Panc1 (cell line): ENCODE data around the gene ZNF521. TPM values are rescaled to one million over a fixed set of nuclear protein-coding genes. Genes with fewer than 3 reads are reported as not detected.

ENCODE experiments used
- ATAC-seq: fragments of 200-7000 bp; cut with Tn5 transposase; 2 replicates; pipeline ENCODE4 v1.9.1; 2020; ENCODE audit warnings: mild to moderate bottlenecking, moderate library complexity
- BruUV-seq: library from RNA; stranded (reverse); fragments of 400-500 nt; replicated peaks from 2 replicates; lab custom pipeline; 2021; lab: Mats Ljungman, UMichigan
- CTCF ChIA-PET: fragments of 300-600 bp; sonication (Branson Sonifier 250); formaldehyde crosslinking; loops from one replicate; lab custom pipeline; 2022; ENCODE audit warnings: antibody characterized with exemption; lab: Charles Lee
- POLR2A ChIA-PET: fragments of 300-600 bp; sonication (Branson Sonifier 250); formaldehyde crosslinking; loops from one replicate; lab custom pipeline; 2022; ENCODE audit warnings: antibody characterized with exemption; lab: Charles Lee
- DNase-seq: peaks from one replicate; pipeline ENCODE4 v3.0.0-alpha.2; 2010; ENCODE audit warnings: low read depth, low spot score
- H3K27ac ChIP-seq: 2 replicates; pipeline ENCODE4 v1.5.1; 2011; ENCODE audit warnings: mild to moderate bottlenecking, low read length, inconsistent platforms
- H3K27me3 ChIP-seq: fragments of 200-500 bp; sonication (Bioruptor generic); 2 replicates; pipeline ENCODE4 v1.6.0; 2014; ENCODE audit warnings: low read length, inconsistent platforms; ENCODE audit not compliant: control insufficient read depth, insufficient read depth
- H3K36me3 ChIP-seq: fragments of 200-500 bp; sonication (Bioruptor generic); 2 replicates; pipeline ENCODE4 v1.5.1; 2014; ENCODE audit warnings: inconsistent platforms, mild to moderate bottlenecking, low read length, moderate library complexity; ENCODE audit not compliant: control insufficient read depth, insufficient read depth
- H3K4me1 ChIP-seq: 2 replicates; pipeline ENCODE4 v1.5.1; 2011; ENCODE audit warnings: inconsistent platforms, mild to moderate bottlenecking, low read length, moderate library complexity; ENCODE audit not compliant: control insufficient read depth, insufficient read depth
- H3K4me3 ChIP-seq, 2 experiments: 2 replicates each; pipeline ENCODE4 v1.5.1; 2011 to 2012; ENCODE audit warnings: low read depth in 2 of 2, low read length in 2 of 2, mild to moderate bottlenecking in 2 of 2, inconsistent platforms in 1 of 2, moderate library complexity in 1 of 2
- H3K9me3 ChIP-seq: fragments of 200-500 bp; sonication (Bioruptor generic); 2 replicates; pipeline ENCODE4 v1.5.1; 2014; ENCODE audit warnings: low read depth, mild to moderate bottlenecking, inconsistent platforms, low read length, moderate library complexity; ENCODE audit not compliant: control insufficient read depth, insufficient read depth
- POLR2AphosphoS5 ChIP-seq: IDR thresholded peaks from 2 replicates; pipeline ENCODE4 v1.6.1; 2012; ENCODE audit warnings: mild to moderate bottlenecking, low read depth, low read length, moderate library complexity
- SIN3A ChIP-seq: IDR thresholded peaks from 2 replicates; pipeline ENCODE4 v1.6.1; 2012; ENCODE audit warnings: low read depth, mild to moderate bottlenecking, low read length, moderate library complexity, borderline replicate concordance; ENCODE audit not compliant: insufficient read depth
- TCF7L2 ChIP-seq: IDR thresholded peaks from 2 replicates; pipeline ENCODE4 v1.6.1; 2011; ENCODE audit warnings: mild to moderate bottlenecking, low read depth, low read length, inconsistent platforms
- in situ Hi-C: cut with HindIII; loops from 2 replicates; pipeline ENCODE4 v1.10.0; 2016; ENCODE audit warnings: low sequenced_read_pairs, low pct_unique_long_range_greater_than_20kb
- intact Hi-C: fragments of 100-400 bp; cut with micrococcal nuclease; formaldehyde crosslinking; loops from one replicate; pipeline ENCODE4 v1.10.0; 2022; ENCODE audit not compliant: unreplicated experiment
- total RNA-seq: library from RNA; stranded (reverse); gene quantifications from one replicate; pipeline ENCODE4 v1.2.1, GENCODE V29; 2021; ENCODE audit not compliant: unreplicated experiment
- TF ChIP-seq, protein P1 (sequence below): fragments of 450-650 bp; IDR thresholded peaks from 2 replicates; pipeline ENCODE4 v1.5.1; 2017; ENCODE audit warnings: mild to moderate bottlenecking
- TF ChIP-seq, protein P2 (sequence below), 2 experiments: IDR thresholded peaks; 2 replicates each; pipeline ENCODE4 v1.6.1; 2011 to 2012; ENCODE audit warnings: low read depth in 2 of 2, control low read depth in 1 of 2, low read length in 1 of 2, mild to moderate bottlenecking in 1 of 2, moderate library complexity in 1 of 2; ENCODE audit not compliant: insufficient read depth in 1 of 2

The ZNF521 gene
- total RNA-seq, 1 experiment from 2014 or later, result 0.15 TPM

DNA sequence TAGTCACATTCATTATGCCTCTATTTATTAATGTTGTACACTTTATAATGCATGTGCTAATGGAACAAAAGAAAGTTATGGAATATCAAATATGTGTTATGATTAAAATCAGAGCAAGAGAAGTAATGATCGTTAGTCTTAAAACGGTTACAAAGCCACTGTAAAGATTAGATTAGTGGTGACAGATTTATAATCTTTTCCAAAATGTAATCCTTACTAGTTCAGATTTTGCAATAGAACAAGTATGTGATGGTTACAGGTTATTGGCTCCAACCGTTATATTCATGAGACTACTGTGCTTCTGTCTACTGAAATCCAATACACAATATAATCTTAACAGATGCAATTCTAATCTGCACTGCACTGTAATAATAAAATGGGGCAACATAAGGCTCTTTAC, 180.6 kb downstream of the ZNF521 start:
- H3K4me1 ChIP-seq, result no peaks in the 10 kb centered on the region
- H3K4me3 ChIP-seq, result no peak overlapping the region
- in situ Hi-C loops, result no loop called here
- ATAC-seq (no peak), DNase-seq (no peak)
- ChIA-PET POLR2A (no interaction called here), CTCF (no interaction called here)
- H3K27ac ChIP-seq, result no peak overlapping the region
- H3K36me3 ChIP-seq, result no peaks in the 10 kb centered on the region
- no TSS peak for BruUV-seq
- intact Hi-C loops, result no loop called here
- TF ChIP-seq TCF7L2, result no peak
- TF ChIP-seq, protein P1, sequence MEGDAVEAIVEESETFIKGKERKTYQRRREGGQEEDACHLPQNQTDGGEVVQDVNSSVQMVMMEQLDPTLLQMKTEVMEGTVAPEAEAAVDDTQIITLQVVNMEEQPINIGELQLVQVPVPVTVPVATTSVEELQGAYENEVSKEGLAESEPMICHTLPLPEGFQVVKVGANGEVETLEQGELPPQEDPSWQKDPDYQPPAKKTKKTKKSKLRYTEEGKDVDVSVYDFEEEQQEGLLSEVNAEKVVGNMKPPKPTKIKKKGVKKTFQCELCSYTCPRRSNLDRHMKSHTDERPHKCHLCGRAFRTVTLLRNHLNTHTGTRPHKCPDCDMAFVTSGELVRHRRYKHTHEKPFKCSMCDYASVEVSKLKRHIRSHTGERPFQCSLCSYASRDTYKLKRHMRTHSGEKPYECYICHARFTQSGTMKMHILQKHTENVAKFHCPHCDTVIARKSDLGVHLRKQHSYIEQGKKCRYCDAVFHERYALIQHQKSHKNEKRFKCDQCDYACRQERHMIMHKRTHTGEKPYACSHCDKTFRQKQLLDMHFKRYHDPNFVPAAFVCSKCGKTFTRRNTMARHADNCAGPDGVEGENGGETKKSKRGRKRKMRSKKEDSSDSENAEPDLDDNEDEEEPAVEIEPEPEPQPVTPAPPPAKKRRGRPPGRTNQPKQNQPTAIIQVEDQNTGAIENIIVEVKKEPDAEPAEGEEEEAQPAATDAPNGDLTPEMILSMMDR, result no peak
- TF ChIP-seq SIN3A, result no peak
- TF ChIP-seq, protein P2, sequence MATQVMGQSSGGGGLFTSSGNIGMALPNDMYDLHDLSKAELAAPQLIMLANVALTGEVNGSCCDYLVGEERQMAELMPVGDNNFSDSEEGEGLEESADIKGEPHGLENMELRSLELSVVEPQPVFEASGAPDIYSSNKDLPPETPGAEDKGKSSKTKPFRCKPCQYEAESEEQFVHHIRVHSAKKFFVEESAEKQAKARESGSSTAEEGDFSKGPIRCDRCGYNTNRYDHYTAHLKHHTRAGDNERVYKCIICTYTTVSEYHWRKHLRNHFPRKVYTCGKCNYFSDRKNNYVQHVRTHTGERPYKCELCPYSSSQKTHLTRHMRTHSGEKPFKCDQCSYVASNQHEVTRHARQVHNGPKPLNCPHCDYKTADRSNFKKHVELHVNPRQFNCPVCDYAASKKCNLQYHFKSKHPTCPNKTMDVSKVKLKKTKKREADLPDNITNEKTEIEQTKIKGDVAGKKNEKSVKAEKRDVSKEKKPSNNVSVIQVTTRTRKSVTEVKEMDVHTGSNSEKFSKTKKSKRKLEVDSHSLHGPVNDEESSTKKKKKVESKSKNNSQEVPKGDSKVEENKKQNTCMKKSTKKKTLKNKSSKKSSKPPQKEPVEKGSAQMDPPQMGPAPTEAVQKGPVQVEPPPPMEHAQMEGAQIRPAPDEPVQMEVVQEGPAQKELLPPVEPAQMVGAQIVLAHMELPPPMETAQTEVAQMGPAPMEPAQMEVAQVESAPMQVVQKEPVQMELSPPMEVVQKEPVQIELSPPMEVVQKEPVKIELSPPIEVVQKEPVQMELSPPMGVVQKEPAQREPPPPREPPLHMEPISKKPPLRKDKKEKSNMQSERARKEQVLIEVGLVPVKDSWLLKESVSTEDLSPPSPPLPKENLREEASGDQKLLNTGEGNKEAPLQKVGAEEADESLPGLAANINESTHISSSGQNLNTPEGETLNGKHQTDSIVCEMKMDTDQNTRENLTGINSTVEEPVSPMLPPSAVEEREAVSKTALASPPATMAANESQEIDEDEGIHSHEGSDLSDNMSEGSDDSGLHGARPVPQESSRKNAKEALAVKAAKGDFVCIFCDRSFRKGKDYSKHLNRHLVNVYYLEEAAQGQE (IDR thresholded peaks at IDR 0.05; ENCODE audit: insufficient read depth in 1 of 2, low read depth in 2 of 2, low read length in 1 of 2), result no peak
- no peak for TF ChIP-seq POLR2AphosphoS5
- no peaks in the 10 kb centered on the region; the same call in 1 of the 2 replicates for H3K27me3 ChIP-seq
- H3K9me3 ChIP-seq, result no peaks in the 10 kb centered on the region

DNA sequence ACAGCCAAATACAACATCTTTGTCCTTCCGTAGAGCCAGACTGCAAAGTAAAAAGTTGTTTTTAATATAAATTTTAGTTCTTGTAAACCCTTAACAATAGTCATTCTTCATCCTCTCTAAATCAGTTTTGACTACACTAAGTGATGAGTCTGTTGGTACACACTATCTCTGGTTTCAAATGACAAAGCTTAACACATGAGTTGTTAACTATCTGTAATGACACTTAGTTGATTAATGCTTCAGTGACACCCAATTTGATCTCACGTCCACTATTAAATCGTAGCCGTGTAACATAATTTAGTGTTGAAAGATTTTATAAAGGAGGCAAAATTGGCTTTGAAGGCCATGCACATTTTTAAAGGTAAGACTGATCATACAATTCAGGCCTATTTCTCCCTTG, 181.6 kb downstream of the ZNF521 start:
- POLR2A ChIA-PET, result no interaction called here
- Histone ChIP-seq H3K4me3 (no peak overlapping the region), H3K27ac (no peak overlapping the region), H3K9me3 (no peaks in the 10 kb centered on the region), H3K27me3 (no peaks in the 10 kb centered on the region), H3K4me1 (no peaks in the 10 kb centered on the region), H3K36me3 (no peaks in the 10 kb centered on the region)
- TF ChIP-seq TCF7L2 (no peak), SIN3A (no peak), POLR2AphosphoS5 (no peak)
- TF ChIP-seq, protein P2 (IDR thresholded peaks at IDR 0.05; ENCODE audit: insufficient read depth in 1 of 2, low read depth in 2 of 2, low read length in 1 of 2), result no peak
- TF ChIP-seq, protein P1, result no peak
- no TSS peak for BruUV-seq
- DNase-seq (no peak), ATAC-seq (no peak)
- CTCF ChIA-PET, result no interaction called here
- in situ Hi-C loops, result no loop called here
- intact Hi-C loops, result no loop called here
